GM12878 (cell line): ENCODE data around the gene CTNNBL1.

ENCODE experiments used
- EP300 ChIP-seq, 2 experiments: fragments of 150-350 bp in 1 of 2; IDR thresholded peaks; 2 replicates each; pipeline ENCODE4 v1.6.1; 2011 to 2012; ENCODE audit warnings: low read depth in 2 of 2, low read length in 2 of 2, borderline replicate concordance in 1 of 2, improper control_type of control experiment in 1 of 2, inconsistent platforms in 1 of 2; ENCODE audit not compliant: control insufficient read depth in 1 of 2
- HDGF ChIP-seq: fragments of 450-650 bp; IDR thresholded peaks from 2 replicates; pipeline ENCODE4 v1.6.1; 2016; ENCODE audit warnings: antibody characterized with exemption
- SP1 ChIP-seq: IDR thresholded peaks from one replicate; pipeline ENCODE4 v1.6.1; 2011; ENCODE audit warnings: low read depth, low read length

- no peak for TF ChIP-seq HDGF
- no peak for TF ChIP-seq SP1
- no peak for TF ChIP-seq EP300 (IDR thresholded peaks at IDR 0.05; ENCODE audit: borderline replicate concordance in 1 of 2, control insufficient read depth in 1 of 2, low read depth in 2 of 2, low read length in 2 of 2)
Observed at GRCh38 chr20:37920679-37921322, 227.0 kb downstream of the CTNNBL1 start.
